Psoas muscle (tissue), 8 donors: Measurements from ENCODE around the gene MAPK8. TPM values are rescaled to one million over a fixed set of nuclear protein-coding genes. Genes with fewer than 3 reads are reported as not detected.

Experiments
- ATAC-seq, 4 donors: fragments of 200-7000 bp; cut with Tn5 transposase; one replicate each; pipeline ENCODE4 v1.9.1; 2020; ENCODE audit warnings: moderate library complexity in 3 of 4, mild to moderate bottlenecking in 2 of 4
- DNase-seq, 2 donors: peaks; one replicate each; pipeline ENCODE4 v3.0.0-alpha.2; 2020
- H3K27ac ChIP-seq: fragments of 200-600 bp; one replicate; pipeline ENCODE4 v1.8.0; 2022
- H3K27me3 ChIP-seq, 3 donors: fragments of 200-600 bp in 1 of 3; one replicate each; pipeline versions ENCODE4 v1.6.1 to v1.8.0; 2013 to 2022; ENCODE audit warnings: low read length in 2 of 3, mild to moderate bottlenecking in 2 of 3, moderate library complexity in 1 of 3; ENCODE audit not compliant: insufficient read depth in 3 of 3
- H3K36me3 ChIP-seq, 2 donors: fragments of 200-600 bp in 1 of 2; one replicate each; pipeline versions ENCODE4 v1.6.1 to v1.8.0; 2013 to 2022; ENCODE audit warnings: low read depth in 1 of 2, mild to moderate bottlenecking in 1 of 2, moderate library complexity in 1 of 2; ENCODE audit not compliant: insufficient read depth in 1 of 2
- H3K4me1 ChIP-seq: fragments of 200-600 bp; one replicate; pipeline ENCODE4 v1.8.0; 2022
- H3K4me3 ChIP-seq: fragments of 200-600 bp; one replicate; pipeline ENCODE4 v1.8.0; 2022; ENCODE audit warnings: mild to moderate bottlenecking
- H3K9me3 ChIP-seq: fragments of 200-600 bp; one replicate; pipeline ENCODE4 v1.8.0; 2022
- WGBS, 3 donors: extraction: QIAGEN DNeasy Blood & Tissue Kit; methylation state at CpG; one replicate each; pipeline versions ENCODE4 v1.1.6 to v1.1.7; 2013; 5-methylcytosine and 5-hydroxymethylcytosine counted together
- intact Hi-C, 2 donors: fragments of 100-400 bp; cut with DNase I; formaldehyde crosslinking; loops; one replicate each; pipeline versions ENCODE4 v1.11.0 to v1.14.2; 2022
- polyA plus RNA-seq, 3 donors: library from polyadenylated mRNA; stranded (reverse); fragments of 200-250 nt; gene quantifications; one replicate each; pipeline ENCODE4 v1.2.3, GENCODE V29; 2013
- total RNA-seq, 4 donors: library from RNA; stranded (reverse); fragmentation: NEBNext Ultra II Directional in 2 of 4; extraction: Animal tissue kit (Norgen Biotek cat#: 25700) in 2 of 4; gene quantifications; one replicate each; pipeline versions ENCODE4 v1.2.1 to v1.2.4, GENCODE V29; 2021 to 2023
- TF ChIP-seq, protein P1 (sequence below): fragments of 200-600 bp; IDR thresholded peaks from one replicate; pipeline ENCODE4 v1.8.0; 2022; ENCODE audit warnings: antibody characterized with exemption
- donor health status: healthy with polysubstance abuse.
- donor health status: DM: no; HTN: no; CAD: no; lungs with moderate emphysema.
- donor health status: Bipolar disorder and iron deficiency.
- donor health status: healthy.
- donor health status: DM: yes; HTN: yes; CAD: no.
- donor health status: DM: no; HTN: no; CAD: no.
- donor health status: DM: no; HTN: no; CAD: no.
- donor health status: DM: yes; HTN: yes; CAD: no.

The MAPK8 gene
- total and polyA plus RNA-seq, 7 donors = 10.8 to 32.3 (median 24.3) TPM

DNA sequence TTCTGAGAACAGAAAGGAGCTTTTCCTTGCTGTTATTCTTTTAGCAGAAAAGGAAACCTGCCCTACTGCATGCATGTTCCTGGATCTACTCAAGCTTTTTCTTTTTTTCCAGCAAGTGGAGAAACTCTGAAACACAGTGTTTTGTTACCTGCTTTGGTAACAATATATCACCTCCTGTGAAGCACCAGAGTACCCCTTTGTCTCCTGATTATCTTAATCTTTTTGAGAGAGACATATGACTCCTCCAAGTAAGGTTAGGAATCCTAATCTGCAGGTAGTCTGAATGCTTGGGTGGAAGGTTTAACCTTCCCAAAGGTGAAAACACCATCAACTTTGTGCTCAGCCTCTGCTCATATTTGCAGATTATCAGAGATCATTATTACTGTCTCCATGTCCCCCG lies 93.1 kb downstream of the MAPK8 start:
- DNase-seq (no peak), ATAC-seq (no peak)
- Histone ChIP-seq H3K27me3 (no peaks in the 10 kb centered on the region), H3K4me3 (no peak overlapping the region), H3K27ac (no peak overlapping the region), H3K36me3 (no peaks in the 10 kb centered on the region), H3K9me3 (no peaks in the 10 kb centered on the region), H3K4me1 (peaks cover 25% of the 10 kb centered on the region)
- intact Hi-C loops = no loop called here
- 95 to 100% (median 97%) methylated on average over 1 of the region's 1 CpG for WGBS, 3 donors
- TF ChIP-seq, protein P1, sequence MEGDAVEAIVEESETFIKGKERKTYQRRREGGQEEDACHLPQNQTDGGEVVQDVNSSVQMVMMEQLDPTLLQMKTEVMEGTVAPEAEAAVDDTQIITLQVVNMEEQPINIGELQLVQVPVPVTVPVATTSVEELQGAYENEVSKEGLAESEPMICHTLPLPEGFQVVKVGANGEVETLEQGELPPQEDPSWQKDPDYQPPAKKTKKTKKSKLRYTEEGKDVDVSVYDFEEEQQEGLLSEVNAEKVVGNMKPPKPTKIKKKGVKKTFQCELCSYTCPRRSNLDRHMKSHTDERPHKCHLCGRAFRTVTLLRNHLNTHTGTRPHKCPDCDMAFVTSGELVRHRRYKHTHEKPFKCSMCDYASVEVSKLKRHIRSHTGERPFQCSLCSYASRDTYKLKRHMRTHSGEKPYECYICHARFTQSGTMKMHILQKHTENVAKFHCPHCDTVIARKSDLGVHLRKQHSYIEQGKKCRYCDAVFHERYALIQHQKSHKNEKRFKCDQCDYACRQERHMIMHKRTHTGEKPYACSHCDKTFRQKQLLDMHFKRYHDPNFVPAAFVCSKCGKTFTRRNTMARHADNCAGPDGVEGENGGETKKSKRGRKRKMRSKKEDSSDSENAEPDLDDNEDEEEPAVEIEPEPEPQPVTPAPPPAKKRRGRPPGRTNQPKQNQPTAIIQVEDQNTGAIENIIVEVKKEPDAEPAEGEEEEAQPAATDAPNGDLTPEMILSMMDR = no peak

- intact Hi-C loops = no loop called here
- no peak overlapping the region for H3K27ac ChIP-seq
- DNase-seq (no peak), ATAC-seq (no peak)
- WGBS, 3 donors = 60 to 77% (median 75%) methylated on average over 3 of the region's 3 CpGs
- H3K27me3 ChIP-seq = no peaks in the 10 kb centered on the region
- H3K4me1 ChIP-seq = peaks cover 25% of the 10 kb centered on the region
- TF ChIP-seq, protein P1 = no peak
- no peaks in the 10 kb centered on the region for H3K36me3 ChIP-seq
- H3K9me3 ChIP-seq = no peaks in the 10 kb centered on the region
- no peak overlapping the region for H3K4me3 ChIP-seq
These were observed 93.8 kb downstream of the MAPK8 start for GRCh38 chr10:48400129-48400849.

- WGBS, 3 donors = 94 to 100% (median 97%) methylated on average over 1 of the region's 1 CpG
- ATAC-seq = no peak
- no peak for DNase-seq
- intact Hi-C loops = no loop called here
- Histone ChIP-seq H3K9me3 (no peaks in the 10 kb centered on the region), H3K4me1 (peaks cover 25% of the 10 kb centered on the region), H3K27me3 (no peaks in the 10 kb centered on the region), H3K36me3 (no peaks in the 10 kb centered on the region), H3K4me3 (no peak overlapping the region), H3K27ac (no peak overlapping the region)
- TF ChIP-seq, protein P1 = no peak
These were observed 94.4 kb downstream of the MAPK8 start for GRCh38 chr10:48400850-48401220.

DNA sequence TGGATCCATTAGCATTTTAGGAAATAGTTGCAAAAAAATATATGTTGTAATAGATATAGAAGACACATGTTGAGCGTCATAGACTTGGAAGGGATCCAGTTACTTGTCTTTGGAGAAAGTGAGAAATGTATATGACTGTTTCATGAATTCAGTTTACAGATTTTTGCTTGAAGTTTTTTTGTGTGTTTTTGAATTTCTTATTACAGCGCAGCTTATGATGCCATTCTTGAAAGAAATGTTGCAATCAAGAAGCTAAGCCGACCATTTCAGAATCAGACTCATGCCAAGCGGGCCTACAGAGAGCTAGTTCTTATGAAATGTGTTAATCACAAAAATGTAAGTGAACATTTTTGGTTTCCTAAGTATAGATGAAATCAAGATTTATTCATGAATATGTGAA lies 98.2 kb downstream of the MAPK8 start:
- ATAC-seq (no peak), DNase-seq (no peak)
- Histone ChIP-seq H3K4me3 (no peak overlapping the region), H3K4me1 (peaks cover 4% of the 10 kb centered on the region), H3K27me3 (no peaks in the 10 kb centered on the region), H3K27ac (no peak overlapping the region), H3K36me3 (no peaks in the 10 kb centered on the region), H3K9me3 (no peaks in the 10 kb centered on the region)
- WGBS, 3 donors = 90 to 96% (median 93%) methylated on average over 4 of the region's 4 CpGs
- TF ChIP-seq, protein P1 = no peak
- intact Hi-C loops = no loop called here

GRCh38 chr10:48406204-48406603 lies 99.7 kb downstream of the MAPK8 start:
- ATAC-seq = peak in 1 of 4 donors; percentile 54
- TF ChIP-seq, protein P1 = no peak
- Histone ChIP-seq H3K27me3 (no peaks in the 10 kb centered on the region), H3K4me3 (no peak overlapping the region), H3K27ac (no peak overlapping the region), H3K9me3 (no peaks in the 10 kb centered on the region), H3K36me3 (peaks cover 0 to 15% of the 10 kb centered on the region in 2 donors), H3K4me1 (no peaks in the 10 kb centered on the region)
- intact Hi-C loops = no loop called here
- 59 to 94% (median 81%) methylated on average over 3 of the region's 3 CpGs for WGBS, 3 donors
- DNase-seq = no peak
